Activated gamma-delta T cell (primary cell): ENCODE data around the gene SPATA32.

ENCODE experiments used
- DNase-seq: peaks from one replicate; lab custom pipeline; 2025; lab: John Stamatoyannopoulos, UW

The SPATA32 gene

DNA sequence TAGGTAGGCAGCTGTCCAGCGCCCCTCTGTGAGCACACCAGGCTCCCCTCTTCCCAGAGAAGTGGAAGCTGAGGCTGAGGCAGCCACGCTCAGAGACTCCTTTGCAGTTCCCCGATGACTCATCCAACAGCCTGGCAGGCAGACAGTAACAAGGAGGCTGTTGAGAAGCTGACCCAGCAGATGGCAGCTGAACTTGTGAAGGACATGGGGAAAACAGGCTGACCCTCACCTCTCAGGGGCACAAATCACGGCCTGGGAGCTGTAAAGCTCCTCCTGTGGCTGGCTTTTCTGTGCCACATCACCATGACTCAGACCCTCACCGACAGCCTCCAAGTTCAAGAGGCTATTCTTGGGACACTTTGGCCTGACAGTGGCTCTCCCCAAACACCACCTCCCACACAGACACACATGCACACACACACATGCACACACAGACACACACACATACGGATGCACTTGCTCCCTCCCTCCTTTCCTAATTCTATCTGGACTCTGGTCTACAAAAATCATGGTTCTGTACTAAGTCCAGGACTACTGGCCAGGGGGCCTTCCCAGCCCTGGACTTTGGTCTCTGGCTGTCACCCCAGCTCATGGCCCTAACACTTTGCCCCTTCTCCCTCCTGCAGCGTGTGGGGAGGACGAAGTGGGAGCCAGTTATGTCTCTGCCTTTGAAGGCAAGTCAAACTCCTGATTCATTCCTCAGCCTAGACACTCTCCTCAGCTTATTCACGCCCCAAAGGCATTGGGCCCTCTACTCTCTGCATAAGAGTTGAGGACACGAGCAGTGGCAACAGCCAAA, 31.7 kb upstream of the SPATA32 start:
- DNase-seq, result no peak

DNA sequence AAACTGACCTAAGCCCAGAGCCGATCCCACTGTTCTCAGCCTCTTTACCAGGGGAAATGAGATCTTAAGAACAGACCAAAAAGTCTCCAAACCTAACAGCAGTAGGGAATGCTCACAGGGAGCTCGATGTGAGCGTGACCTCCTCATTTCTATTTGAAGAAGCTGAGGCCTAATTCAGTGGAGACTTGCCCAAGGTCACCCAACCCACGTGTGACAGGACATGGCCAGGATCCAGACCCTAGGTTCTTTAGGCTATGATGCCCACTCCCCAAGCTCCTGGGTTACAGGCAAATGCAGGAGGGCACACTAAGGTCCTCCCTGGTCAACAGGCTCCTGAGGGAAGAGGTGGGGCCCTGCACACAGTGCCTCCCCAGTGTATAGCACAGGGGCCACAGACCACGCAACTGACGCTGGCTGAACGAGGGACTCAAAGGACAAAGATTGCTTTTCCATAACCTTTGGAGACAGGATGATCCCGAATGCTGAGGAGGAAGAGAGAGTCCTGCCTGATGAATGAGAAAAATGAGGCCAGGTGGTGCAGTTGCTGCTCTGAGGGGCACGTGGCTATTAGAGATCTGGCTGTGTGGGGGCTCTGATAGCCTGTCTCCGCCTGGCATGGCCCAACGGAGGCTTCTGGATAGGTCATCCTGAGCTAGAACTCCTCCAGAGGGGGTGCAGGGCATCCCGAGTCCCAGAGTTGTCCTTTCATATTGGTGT, 31.0 kb upstream of the SPATA32 start:
- no peak for DNase-seq

DNA sequence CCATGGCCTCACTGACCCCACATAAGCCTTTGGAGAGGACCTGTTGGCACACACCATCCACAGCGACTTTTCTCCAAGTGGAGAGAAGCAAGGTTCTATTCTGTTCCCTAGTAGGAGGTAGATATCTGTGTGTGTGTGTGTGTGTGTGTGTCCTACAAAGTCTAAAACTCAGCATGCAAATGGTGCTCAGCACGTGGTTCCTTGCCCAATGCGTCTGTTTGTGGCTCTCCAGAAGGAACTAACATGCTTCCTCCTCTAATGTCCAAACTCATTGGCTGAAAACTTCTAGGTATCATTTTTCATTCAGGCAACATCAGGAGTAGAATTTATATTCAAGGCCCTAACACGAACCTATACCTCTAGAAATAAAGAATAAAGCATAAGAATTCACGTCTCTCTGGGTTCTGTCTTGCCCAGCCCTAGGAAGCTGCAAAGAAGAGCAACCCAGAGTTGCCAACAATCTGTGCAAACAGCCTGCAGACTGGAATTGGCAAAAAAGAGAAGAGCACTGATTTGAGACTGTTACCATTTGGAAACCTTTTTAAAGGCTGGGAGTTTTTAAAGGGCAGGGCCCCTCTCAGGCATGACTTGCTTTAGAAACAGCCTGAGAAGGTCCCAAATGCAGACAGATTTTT, 29.4 kb upstream of the SPATA32 start:
- DNase-seq, result no peak

DNA sequence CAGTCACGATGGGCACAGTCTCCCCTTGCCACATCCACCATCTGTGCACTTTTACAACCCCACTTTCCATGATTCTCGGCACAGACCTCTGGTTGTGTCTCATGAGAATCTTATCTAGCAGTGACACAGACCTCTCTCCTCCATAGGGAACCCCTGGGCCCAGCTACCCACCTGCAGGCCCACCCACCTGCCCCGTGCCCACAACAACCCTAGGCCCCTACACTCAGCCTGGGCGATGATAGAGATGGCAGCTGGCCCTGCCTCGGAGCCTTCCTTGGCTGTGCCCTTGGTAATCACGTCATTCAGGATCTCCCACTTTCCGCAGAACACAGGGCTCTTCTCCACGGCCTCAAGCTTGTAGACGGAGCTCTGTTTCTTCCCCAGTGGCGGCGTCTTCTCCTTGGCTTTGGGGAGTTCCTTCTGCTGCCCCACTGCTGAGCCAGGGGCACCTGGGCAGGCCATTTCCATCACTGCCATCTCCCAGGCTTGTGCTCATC, 28.4 kb upstream of the SPATA32 start:
- DNase-seq, result no peak

DNA sequence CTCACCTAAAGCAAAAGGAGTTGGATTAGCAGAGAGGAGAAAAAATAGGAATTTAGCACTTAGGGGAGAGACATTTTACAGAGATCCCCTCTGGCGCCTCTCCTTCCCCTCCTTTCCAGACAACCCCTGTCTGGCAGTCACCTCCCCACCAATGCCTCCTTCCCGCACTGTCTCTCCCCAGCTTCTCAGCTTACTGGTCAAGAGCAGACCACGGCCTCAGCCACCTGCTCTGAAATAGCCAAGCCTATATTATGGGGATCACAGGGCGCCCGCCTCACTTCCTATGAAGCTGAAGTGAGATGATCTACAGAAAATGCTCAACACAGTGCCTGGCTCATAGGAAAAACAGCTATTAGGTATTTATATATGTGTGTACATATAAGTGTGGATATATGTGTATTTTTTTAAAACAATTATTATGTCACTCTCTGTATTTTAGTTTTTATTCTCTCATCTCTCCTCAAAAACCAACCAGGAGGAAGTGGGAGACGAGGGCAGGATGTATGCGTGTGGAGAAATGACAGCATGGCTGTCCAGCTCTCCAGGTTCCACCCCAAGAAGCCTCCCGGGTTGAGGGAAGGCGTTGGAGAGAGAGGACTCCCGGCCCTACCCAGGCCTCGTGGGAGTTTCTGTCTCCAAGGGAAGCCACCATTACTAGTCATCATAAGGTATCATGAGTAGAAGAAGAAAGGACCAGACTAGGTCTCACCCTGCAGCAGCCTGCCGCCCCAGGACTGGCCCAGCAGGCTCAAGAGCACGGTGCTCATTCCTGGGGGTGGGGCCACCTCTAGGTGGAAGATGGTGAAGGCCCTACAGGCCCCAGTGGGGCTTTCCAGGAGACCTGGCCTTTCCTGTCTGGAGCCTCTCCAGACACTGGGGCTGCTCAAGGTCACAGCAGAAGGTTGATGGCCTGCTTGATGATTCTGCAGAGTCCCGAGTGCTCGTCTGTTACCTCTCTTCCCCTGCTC, 27.7 kb upstream of the SPATA32 start:
- no peak for DNase-seq

DNA sequence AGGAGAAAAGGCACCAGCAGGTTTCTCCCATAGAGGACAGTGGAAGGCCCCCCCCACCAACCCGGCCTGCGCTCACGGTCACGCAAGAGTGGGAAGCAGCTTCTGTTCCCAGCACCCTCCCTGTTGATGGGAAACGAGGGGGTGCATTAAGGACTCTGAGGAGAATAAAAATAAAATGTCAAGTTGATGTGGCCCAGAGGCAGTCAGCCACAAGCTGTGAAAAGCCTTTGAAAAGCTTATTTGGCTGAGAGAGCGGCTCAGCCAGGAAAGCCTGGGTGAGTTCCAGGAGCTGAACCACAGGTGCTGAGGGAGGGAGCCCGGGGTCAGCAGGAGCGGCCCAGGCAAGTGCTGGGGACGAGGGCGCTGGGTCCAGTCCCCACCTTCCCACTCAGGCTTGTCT, 26.9 kb upstream of the SPATA32 start:
- no peak for DNase-seq

DNA sequence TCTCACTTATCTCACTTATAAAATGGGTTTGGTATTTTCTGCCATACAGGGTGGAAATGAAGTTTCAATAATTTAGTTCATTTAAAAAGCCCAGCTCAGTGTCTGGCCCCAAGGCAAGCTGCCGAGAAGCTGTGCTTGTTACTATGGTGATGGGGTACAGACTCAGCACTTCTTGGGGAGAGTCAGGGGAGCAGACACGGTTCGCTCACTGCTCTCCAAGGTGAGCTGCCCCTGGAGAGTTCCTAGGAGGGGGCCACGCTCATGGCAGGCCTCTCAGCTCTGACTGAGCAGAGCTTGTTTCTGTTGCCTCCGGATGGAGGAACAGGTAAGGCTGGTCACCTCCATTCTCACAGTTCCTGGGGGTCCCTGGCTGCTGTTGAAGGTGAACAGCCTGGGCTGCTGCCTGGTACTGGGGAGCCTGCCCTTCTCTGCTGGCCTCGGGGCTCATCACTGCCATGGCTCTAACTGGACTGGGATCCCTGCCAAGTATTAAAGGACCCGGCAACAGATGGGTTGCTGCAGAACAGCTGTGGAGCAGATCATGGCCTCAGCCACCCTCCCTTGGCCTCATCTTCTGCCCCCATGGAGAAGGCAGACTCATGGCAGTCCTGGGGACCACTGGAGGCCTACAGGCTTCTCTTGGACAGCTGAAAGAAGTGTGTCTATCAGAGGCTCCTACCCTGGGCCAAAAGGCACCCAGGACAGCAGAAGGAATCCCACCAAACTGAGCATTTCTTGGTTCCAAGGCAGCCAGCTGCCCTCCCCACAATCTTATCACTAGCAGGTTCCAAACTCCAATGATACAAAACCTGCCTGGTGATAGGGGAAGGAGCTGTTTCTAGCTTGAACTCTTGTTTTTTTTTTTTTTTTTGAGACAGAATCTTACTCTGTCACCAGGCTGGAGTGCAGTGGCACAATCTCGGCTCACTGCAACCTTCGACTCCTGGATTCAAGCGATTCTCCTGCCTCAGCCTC, 25.9 kb upstream of the SPATA32 start:
- no peak for DNase-seq

DNA sequence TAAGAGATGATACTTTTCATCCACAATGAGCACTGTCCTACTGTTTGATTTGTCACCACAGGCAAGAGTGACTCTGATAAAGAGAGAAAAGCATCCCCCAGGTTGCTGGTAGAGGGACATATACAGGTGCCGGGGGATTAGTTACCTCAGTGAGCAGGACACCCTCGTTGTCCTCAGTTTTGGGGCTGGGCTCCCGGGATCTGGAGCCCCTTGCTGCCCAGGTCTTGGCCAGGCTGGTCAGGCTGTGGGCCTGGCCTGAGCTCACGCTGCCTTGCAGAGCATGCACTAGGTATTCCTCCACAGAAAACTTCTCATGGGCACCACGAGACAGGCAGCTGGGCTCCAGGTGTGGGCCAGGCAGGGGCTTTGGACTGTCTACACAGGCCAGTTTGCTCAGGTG, 24.4 kb upstream of the SPATA32 start:
- no peak for DNase-seq

DNA sequence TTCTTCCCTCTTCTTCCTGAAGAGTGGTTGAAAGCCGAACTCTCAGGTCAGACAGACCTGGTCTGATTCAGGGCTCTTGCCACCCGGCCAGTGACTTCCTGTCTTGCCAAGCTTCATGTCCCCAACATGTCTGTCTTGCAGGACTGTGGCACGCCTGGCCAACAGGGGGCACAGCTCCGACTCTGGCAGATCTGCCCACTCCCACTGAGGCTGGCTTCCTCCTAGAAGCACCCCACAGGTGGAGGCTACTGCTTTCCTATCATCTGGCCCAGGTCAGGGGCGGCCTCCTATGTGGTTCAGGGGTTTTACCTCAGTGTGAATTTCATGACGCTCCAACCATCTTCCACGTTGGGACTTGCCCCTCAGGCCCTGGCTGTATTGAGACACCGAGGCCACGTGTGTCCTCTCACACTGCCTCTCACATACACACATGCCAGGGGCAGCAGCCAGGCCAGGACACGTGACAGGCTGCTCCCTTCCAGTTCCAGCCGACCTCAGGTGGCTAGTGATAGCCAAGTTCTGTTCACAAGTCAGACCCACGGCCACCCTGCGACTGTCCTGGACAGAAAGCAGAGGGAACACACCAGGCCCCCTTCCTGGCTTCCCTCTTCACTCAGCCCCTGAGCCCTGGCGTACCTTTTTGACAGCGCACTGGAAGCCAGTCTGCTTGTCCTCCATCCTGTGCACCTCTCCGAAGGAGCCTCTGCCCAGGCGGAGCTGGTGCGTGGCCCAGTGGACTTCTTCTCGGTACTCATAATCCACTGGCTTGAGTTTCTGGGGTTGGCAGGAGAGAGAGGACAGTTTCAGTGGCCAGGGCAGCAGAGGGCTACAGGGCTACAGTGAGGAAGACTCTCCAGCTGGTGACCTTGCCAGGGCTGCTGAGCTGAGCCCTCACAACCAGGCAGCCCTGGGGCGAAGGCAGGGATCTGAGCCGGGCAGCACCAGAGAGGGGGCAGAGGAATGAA, 22.6 kb upstream of the SPATA32 start:
- no peak for DNase-seq

DNA sequence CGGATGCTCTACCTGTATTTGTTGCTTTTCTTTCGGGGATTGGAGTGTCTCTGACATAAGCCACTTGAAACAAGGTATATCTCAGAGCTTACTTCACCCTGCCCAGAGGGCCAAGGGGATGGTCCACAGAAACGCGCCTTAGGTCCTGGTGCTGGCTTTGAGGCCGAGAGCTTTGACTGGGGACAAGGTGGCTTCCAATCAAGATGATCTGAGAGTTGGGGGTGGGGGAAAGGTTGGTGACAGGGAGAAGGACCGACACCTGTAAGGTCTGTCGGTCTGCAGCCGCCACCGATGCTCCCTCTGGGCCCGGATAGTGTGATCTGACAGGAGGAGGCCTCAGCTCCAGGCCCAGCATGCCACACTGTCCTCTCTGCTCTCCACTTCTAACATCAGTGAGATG, 21.8 kb upstream of the SPATA32 start:
- DNase-seq, result no peak

DNA sequence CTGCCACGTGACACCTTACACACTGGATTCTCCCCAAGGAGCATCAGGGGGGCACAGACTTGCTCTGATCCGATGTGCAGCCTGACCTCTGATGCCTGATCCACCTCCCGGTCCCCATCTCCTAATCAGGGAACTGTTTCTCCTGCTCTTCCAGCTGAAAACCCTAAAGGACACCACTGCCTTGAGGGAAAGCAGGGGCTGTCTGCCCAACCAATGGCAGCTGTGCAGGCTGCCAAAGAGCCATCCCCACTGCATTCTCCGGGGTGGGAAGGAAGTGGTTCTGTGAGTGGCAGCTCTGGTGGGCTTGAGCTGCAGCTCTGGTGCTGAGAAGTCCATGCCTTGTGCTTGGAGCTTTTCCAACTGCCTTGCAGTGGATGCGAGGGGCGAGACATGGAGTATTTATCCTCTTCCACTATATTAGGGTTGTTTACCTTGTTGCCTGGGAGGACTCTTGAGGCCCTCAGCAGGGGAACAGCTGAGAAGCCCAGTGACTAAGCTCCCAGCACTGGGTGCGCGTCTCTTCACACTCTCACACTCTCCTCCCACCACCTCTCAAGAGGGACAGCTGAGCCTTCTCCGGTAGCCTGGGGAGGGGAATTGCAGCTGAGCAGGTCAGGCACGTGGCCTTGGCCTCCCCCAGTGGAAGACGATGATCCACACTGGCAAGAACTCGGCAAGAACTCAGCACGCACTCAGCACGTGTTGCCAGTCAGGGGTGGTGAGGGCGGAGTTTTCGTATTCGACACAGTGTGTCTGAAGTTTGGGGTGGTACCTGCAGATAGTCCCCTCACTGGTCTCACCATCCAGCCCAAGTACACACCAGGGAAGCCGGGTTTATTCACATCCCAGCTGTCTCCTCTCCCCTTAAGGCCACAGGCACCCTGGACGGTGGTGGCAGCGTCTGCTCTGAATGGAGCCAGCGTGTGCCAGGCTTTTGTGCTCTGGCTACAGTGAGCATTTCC, 21.1 kb upstream of the SPATA32 start:
- DNase-seq, result no peak

DNA sequence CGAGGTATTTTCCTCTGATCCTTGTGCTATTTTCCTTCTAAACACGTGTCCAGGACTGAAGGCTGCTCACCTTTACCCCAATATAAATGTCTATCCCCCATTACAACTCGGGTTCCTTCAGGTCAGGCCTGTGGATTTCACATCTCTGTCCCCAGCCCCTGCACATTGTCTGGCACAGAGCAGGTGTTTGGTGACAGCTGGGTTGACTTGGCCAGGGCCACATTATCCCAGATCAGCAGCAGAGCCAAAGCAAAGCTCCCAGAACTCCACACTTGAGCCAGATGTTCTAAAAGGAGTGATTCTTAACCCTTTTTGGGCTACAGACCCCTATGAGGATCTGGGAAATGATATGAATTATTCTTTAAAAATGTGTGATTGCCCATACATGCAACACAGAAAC, 18.0 kb upstream of the SPATA32 start:
- no peak for DNase-seq

DNA sequence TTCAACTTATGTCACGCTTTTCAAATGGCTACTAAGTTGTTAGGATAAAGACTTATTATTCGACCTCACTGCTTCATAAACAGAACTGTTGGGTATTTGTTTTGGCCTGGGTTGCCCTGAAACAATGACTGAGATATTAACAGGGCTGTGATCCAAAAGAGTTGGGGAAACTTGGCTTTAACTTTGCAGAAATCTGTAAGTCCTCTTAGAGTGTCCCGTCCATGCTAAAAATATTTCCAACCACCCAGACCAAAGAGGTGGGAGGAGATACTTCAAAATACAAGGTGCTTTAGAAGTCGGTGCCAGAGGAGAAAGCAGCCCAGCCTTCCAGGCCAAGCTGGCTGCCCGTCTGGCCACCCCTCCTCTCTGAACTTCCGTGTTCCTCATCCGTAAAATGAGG, 16.1 kb upstream of the SPATA32 start:
- DNase-seq, result no peak

DNA sequence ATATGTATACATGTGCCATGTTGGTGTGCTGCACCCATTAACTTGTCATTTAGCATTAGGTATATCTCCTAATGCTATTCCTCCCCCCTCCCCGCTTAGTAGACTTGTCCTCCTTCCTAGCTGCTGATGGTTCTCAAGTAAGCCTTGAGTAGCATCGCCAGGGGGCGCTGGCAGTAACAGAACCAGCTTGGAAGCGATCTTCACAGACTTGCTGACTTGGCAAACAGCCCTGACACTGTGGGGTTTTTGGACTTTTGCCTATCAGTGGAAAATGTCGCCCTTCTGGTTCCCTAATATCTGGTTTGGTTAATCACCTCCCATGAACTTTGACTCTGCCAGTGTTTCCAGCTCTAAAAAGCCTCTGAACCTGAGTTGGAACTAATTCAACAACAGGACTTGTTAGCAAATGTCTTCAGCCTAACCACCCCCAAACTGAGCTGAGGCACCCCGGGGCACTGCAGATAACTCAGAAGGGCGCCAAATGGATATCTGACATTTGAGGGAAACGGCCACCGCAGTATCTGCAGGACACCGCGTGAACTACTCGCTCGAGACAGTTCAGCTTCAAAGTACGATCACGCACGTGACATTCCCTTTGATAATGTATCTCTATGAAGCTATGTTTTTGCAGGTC, 15.4 kb upstream of the SPATA32 start:
- DNase-seq, result no peak

DNA sequence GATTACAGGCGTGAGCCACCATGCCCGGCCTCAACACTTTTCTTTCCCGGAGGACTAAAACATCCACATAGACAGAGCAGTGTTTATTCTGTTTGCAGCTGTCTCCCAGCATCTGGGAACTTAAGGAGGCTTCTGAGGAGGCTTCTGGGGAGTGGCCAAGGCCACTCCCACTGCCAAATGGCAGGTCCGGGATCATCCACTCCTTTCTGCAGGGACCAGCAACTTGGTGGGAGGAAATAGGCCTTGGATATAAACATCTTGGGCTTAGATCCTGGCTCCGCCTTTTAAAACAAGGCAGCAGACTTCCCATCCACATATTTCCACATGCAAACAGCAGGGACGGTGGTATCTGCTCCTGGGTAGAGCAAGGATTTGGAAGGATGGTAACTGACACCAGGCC, 14.1 kb upstream of the SPATA32 start:
- no peak for DNase-seq

DNA sequence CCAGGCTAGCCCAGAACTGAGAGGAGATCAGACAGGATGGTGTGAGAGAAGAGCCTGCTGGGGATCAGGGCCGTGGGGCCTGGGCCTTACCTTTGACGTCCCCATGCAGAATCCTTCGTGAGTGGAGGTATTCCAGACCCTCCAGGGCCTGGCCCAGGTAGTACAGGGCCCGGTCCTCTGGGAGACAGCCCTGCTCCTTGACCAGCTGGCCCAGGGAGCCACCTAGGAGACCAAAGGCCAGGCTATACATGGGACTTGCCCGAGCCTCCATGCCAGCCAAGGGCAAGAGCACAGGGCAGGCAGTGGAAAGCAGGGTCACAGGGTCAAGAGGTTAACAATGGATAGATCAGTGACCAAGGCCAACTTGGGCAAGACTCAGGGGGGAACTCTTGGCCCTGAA, 12.1 kb upstream of the SPATA32 start:
- DNase-seq, result no peak

DNA sequence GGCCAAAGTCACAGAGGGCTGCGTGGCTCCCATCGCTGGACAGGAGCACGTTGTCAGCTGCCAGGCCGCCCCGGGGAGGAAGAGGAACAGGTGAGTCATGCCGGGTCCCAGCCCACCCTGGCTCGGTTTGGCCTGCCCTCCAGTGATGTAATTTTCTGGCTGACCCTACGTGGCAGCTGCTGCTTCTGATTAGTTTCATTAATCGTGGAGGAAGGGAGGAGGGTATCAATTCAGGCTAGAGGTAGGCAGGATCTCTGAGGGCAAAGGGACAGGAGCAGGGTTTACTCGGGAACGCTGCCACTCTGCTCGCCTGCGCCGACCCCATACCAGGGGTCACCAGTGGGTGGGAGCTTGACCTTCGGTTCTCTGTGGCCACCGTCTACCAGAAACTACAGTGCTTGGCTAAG, 11.7 kb upstream of the SPATA32 start:
- no peak for DNase-seq

DNA sequence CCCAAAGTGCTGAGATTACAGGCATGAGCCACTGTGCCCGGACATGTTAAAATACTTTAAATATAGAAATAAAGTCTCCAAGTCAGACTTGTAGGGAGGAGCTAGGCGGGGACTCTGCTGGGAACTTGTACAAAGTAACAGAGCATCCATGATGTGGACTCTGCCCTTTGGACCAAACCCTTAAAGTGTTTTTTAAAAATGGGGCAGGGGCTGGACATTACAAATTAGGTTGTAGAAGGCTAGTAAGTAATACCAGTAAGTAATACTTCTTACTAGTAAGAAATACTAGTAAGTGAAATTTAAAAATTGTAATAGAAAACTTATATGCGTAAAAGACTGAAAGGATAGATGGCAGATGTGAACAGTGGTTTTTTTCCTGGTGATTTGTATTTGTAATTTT, 9.7 kb upstream of the SPATA32 start:
- DNase-seq, result no peak
